ENCODE data around the gene ZSCAN22.

ZSCAN22 gene

DNA sequence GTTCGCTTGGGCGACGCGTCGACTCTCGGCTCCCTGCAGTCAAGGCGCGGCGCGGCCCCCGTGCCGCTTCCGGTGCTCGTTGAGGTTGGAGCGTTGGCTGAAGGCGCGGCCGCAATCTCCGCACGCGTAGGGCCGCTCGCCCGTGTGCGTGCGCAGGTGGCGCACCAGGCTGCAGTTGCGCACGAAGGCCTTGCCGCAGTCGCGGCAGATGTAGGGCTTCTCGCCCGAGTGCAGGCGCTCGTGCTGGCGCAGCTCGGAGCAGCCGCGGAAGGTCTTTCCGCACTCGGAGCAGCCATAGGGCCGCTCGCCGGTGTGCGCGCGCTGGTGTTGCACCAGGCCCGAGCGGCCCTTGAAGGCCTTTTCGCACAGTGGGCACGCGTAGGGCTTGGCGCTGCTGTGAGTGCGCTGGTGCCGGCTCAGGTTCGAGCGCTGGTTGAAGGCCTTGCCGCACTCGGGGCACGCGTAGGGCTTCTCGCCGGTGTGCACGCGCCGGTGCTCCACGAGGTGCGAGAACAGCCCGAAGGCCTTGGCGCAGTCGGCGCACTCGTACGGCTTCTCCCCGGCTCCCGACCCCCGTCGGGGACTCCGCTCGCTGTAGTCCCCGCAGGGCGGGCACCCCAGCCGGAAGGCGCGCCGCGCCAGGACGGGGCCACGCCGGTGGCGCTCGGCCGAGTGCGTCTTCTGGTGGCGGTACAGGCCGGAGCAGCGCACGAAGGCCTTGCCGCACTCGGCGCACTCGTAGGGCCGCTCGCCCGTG, 41.1 kb downstream of the ZSCAN22 start:
- no peaks in the 10 kb centered on the region for H4K20me1 ChIP-seq (ENCODE audit: insufficient read depth, low read length)
- no peaks in the 10 kb centered on the region for H3K9me3 ChIP-seq (ENCODE audit: low read length)
- H3K27ac ChIP-seq (ENCODE audit: low read depth, low read length, poor library complexity, severe bottlenecking) = no peak overlapping the region
- H3K4me3 ChIP-seq (ENCODE audit: low read depth, low read length, poor library complexity, severe bottlenecking) = no peak overlapping the region
- no peak for TF ChIP-seq EZH2 (IDR thresholded peaks at IDR 0.05; ENCODE audit: borderline replicate concordance, low read length)
- TF ChIP-seq CTCF (IDR thresholded peaks at IDR 0.05; ENCODE audit: low read length) = no peak
- no peak overlapping the region for H3K4me2 ChIP-seq (ENCODE audit: low read length)
- H3K9me2 ChIP-seq (ENCODE audit: low read depth, low read length) = no peaks in the 10 kb centered on the region
- no peaks in the 10 kb centered on the region for H3F3A ChIP-seq (ENCODE audit: insufficient read depth, low read length)
- H3K36me3 ChIP-seq (ENCODE audit: insufficient read depth, low read length) = no peaks in the 10 kb centered on the region
- H2AFZ ChIP-seq (ENCODE audit: low read length) = no peak overlapping the region
- H3K4me1 ChIP-seq (ENCODE audit: insufficient read depth, low read length, severe bottlenecking) = peaks cover 3% of the 10 kb centered on the region
- no peaks in the 10 kb centered on the region for H3K79me2 ChIP-seq (ENCODE audit: insufficient read depth, low read length)
- H3K27me3 ChIP-seq (ENCODE audit: insufficient read depth, low read length) = no peaks in the 10 kb centered on the region
- H3K9ac ChIP-seq (ENCODE audit: low read length) = no peak overlapping the region

- no peaks in the 10 kb centered on the region for H3F3A ChIP-seq (ENCODE audit: insufficient read depth, low read length)
- H3K9me2 ChIP-seq (ENCODE audit: low read depth, low read length) = no peaks in the 10 kb centered on the region
- H3K4me3 ChIP-seq (ENCODE audit: low read depth, low read length, poor library complexity, severe bottlenecking) = no peak overlapping the region
- no peaks in the 10 kb centered on the region for H4K20me1 ChIP-seq (ENCODE audit: insufficient read depth, low read length)
- H3K4me1 ChIP-seq (ENCODE audit: insufficient read depth, low read length, severe bottlenecking) = no peaks in the 10 kb centered on the region
- no peak overlapping the region for H3K9ac ChIP-seq (ENCODE audit: low read length)
- no peaks in the 10 kb centered on the region for H3K9me3 ChIP-seq (ENCODE audit: low read length)
- H3K79me2 ChIP-seq (ENCODE audit: insufficient read depth, low read length) = no peaks in the 10 kb centered on the region
- H3K4me2 ChIP-seq (ENCODE audit: low read length) = no peak overlapping the region
- no peak for TF ChIP-seq EZH2 (IDR thresholded peaks at IDR 0.05; ENCODE audit: borderline replicate concordance, low read length)
- no peak for TF ChIP-seq CTCF (IDR thresholded peaks at IDR 0.05; ENCODE audit: low read length)
- no peak overlapping the region for H2AFZ ChIP-seq (ENCODE audit: low read length)
- no peaks in the 10 kb centered on the region for H3K27me3 ChIP-seq (ENCODE audit: insufficient read depth, low read length)
- H3K27ac ChIP-seq (ENCODE audit: low read depth, low read length, poor library complexity, severe bottlenecking) = no peak overlapping the region
- no peaks in the 10 kb centered on the region for H3K36me3 ChIP-seq (ENCODE audit: insufficient read depth, low read length)
These were observed 42.0 kb downstream of the ZSCAN22 start for GRCh38 chr19:58368561-58369360.

DNA sequence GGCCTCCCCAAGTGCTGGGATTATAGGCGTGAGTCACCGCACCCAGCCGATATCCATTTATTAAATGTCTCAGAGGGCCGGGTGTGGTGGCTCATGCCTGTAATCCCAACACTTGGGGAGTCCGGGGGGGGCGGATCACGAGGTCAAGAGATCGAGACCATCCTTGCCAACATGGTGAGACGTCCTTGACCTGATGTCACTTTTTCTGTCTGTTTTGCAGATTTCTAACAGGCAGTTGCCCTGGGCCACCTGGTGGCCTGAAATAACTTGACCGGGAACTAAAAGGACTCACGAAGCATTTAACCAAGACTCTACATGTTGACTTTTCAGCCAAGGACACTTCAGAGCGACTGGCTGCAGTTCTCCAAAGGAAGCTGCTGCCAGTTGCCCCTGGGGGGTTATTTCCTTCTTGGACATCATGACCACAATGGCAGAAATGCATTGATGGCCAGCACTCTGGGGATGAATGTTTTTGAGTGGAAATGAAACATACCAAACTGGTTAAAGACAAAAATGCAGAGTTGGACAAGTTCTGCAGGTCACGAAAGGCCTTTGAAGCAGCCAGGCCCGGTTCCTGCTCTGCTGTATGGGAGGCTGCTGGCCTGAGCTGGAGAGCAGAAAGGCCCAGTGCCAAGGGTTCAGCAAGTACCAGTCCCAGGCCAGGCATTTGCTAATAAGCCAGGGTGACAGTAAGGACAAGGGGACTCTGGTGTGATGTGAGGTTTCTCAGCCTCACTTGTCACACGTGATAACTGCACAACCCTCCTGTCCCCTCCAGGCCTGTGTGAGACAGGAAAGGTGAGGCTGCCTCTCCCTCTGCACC, 45.7 kb downstream of the ZSCAN22 start:
- Histone ChIP-seq H3K36me3 (ENCODE audit: insufficient read depth, low read length) (no peaks in the 10 kb centered on the region), H3K9me2 (ENCODE audit: low read depth, low read length) (no peaks in the 10 kb centered on the region), H3K4me3 (ENCODE audit: low read depth, low read length, poor library complexity, severe bottlenecking) (no peak overlapping the region), H3K4me1 (ENCODE audit: insufficient read depth, low read length, severe bottlenecking) (no peaks in the 10 kb centered on the region), H3K27ac (ENCODE audit: low read depth, low read length, poor library complexity, severe bottlenecking) (no peak overlapping the region), H3K4me2 (ENCODE audit: low read length) (no peak overlapping the region), H4K20me1 (ENCODE audit: insufficient read depth, low read length) (no peaks in the 10 kb centered on the region), H3K27me3 (ENCODE audit: insufficient read depth, low read length) (no peaks in the 10 kb centered on the region), H3F3A (ENCODE audit: insufficient read depth, low read length) (no peaks in the 10 kb centered on the region), H3K79me2 (ENCODE audit: insufficient read depth, low read length) (no peaks in the 10 kb centered on the region), H3K9me3 (ENCODE audit: low read length) (no peaks in the 10 kb centered on the region), H2AFZ (ENCODE audit: low read length) (no peak overlapping the region), H3K9ac (ENCODE audit: low read length) (no peak overlapping the region)
- TF ChIP-seq CTCF (IDR thresholded peaks at IDR 0.05; ENCODE audit: low read length) (peak; percentile 39; the same call in 1 of the 2 replicates), EZH2 (IDR thresholded peaks at IDR 0.05; ENCODE audit: borderline replicate concordance, low read length) (no peak)

Measured in OCI-LY1 (cell line).